DMS79 treated with DMSO at 0.1 percent for 48 hours (cell line): ENCODE measurements around the gene RETREG1.
"Not testable (repeated sequence)": the region's sequence is repeated elsewhere in the genome, so short reads cannot be mapped to it uniquely, and the experiment has no call there.

Experiments used
- DNase-seq: peaks from one replicate; lab custom pipeline; 2025; lab: John Stamatoyannopoulos, UW

RETREG1 gene

GRCh38 chr5:16455668-16456067, 161.1 kb downstream of the RETREG1 start:
- DNase-seq, result no peak

- no peak for DNase-seq
Measured at GRCh38 chr5:16454686-16455085, 162.1 kb downstream of the RETREG1 start.

- DNase-seq, result no peak
Measured at GRCh38 chr5:16453609-16454008, 163.2 kb downstream of the RETREG1 start.

- DNase-seq, result no peak
Measured at GRCh38 chr5:16450163-16450562, 166.6 kb downstream of the RETREG1 start.

GRCh38 chr5:16446993-16447392, 169.8 kb downstream of the RETREG1 start:
- DNase-seq, result no peak

GRCh38 chr5:16437977-16438376, 178.8 kb downstream of the RETREG1 start:
- no peak for DNase-seq

GRCh38 chr5:16436065-16436682, 180.6 kb downstream of the RETREG1 start:
- DNase-seq, result not testable (repeated sequence)

- DNase-seq, result no peak
Measured at GRCh38 chr5:16431490-16431889, 185.3 kb downstream of the RETREG1 start.

GRCh38 chr5:16430349-16431089, 186.3 kb downstream of the RETREG1 start:
- no peak for DNase-seq

- no peak for DNase-seq
Measured at GRCh38 chr5:16428359-16428758, 188.4 kb downstream of the RETREG1 start.

- no peak for DNase-seq
Measured at GRCh38 chr5:16427587-16427986, 189.2 kb downstream of the RETREG1 start.
